Ovary (tissue), 3 donors: Measurements from ENCODE around the gene CCDC27.

Experiments used
- EP300 ChIP-seq: sonication (generic); formaldehyde crosslinking; IDR thresholded peaks from one replicate; pipeline ENCODE4 v1.6.1; 2017; ENCODE audit warnings: antibody characterized with exemption
- TF ChIP-seq, protein P1 (sequence below), 3 donors: fragments of 450-650 bp in 2 of 3; fragments of 200-600 bp in 1 of 3; IDR thresholded peaks; one replicate each; pipeline versions ENCODE4 v1.5.1 to v1.8.0; 2016 to 2022; ENCODE audit warnings: antibody characterized with exemption in 3 of 3, mild to moderate bottlenecking in 1 of 3
- donor health status: DM: no; HTN: no; CAD: no.

DNA sequence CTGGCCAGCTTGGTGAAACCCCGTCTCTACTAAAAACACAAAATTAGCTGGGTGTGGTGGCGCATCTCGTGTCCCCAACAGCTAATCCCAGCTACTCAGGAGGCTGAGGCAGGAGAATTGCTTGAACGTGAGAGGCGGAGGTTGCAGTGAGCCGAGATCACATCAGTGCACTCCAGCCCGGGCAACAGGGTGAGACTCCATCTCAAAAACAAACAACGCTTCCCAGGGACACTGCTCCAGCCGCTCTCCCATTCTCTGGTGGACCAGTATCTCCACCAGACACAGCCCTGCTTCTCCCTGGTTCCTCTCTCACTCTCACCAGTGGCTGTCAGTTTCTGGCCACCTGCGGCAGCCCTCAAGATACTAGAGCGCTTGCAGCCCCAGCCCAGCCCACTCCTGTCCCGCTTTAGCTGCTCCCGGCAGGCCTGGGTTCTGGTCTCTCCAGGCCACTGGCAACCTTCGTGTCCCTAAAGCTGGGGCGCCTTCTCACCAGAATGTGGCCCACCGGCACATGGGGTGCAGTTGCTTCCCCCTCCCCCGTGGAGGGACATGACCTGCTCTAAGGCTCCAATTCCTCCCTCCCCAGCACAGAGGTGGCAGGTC lies 65.0 kb downstream of the CCDC27 start:
- TF ChIP-seq, protein P1, sequence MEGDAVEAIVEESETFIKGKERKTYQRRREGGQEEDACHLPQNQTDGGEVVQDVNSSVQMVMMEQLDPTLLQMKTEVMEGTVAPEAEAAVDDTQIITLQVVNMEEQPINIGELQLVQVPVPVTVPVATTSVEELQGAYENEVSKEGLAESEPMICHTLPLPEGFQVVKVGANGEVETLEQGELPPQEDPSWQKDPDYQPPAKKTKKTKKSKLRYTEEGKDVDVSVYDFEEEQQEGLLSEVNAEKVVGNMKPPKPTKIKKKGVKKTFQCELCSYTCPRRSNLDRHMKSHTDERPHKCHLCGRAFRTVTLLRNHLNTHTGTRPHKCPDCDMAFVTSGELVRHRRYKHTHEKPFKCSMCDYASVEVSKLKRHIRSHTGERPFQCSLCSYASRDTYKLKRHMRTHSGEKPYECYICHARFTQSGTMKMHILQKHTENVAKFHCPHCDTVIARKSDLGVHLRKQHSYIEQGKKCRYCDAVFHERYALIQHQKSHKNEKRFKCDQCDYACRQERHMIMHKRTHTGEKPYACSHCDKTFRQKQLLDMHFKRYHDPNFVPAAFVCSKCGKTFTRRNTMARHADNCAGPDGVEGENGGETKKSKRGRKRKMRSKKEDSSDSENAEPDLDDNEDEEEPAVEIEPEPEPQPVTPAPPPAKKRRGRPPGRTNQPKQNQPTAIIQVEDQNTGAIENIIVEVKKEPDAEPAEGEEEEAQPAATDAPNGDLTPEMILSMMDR (IDR thresholded peaks at IDR 0.05): no peak
- TF ChIP-seq EP300: no peak
